Tibial nerve (tissue), 3 donors: ENCODE results near the gene SMIM17.

Source experiments
- POLR2A ChIP-seq, 2 donors: fragments of 450-650 bp; IDR thresholded peaks; one replicate each; pipeline ENCODE4 v1.6.1; 2017; ENCODE audit warnings: antibody characterized with exemption in 2 of 2, mild to moderate bottlenecking in 2 of 2, moderate library complexity in 2 of 2
- TF ChIP-seq, protein P1 (sequence below), 5 experiments: fragments of 200-600 bp in 3 of 5; fragments of 450-650 bp in 2 of 5; sonication (generic) in 3 of 5; IDR thresholded peaks; one replicate each; pipeline ENCODE4 v1.5.1; 2016 to 2019; ENCODE audit warnings: antibody characterized with exemption in 5 of 5, mild to moderate bottlenecking in 3 of 5, moderate library complexity in 2 of 5

DNA sequence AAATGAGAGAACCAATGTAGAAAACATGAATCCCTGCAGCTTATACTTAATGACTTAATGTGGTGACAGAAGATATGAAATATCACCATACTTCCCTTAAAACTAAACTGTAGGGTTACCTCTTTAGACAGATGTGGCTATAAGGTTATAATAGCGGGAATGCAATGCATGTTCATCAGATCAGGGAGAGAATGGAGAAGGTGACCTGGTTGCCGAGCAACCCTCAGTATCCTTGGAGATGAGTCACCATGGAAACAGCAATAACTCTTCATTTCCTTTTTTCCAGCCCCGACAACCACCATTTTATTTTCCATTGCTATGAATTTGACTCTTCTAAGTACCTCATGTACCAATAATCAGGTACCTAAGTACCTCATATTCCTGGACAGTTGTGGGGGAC is 56.6 kb downstream of the SMIM17 start:
- TF ChIP-seq, protein P1, sequence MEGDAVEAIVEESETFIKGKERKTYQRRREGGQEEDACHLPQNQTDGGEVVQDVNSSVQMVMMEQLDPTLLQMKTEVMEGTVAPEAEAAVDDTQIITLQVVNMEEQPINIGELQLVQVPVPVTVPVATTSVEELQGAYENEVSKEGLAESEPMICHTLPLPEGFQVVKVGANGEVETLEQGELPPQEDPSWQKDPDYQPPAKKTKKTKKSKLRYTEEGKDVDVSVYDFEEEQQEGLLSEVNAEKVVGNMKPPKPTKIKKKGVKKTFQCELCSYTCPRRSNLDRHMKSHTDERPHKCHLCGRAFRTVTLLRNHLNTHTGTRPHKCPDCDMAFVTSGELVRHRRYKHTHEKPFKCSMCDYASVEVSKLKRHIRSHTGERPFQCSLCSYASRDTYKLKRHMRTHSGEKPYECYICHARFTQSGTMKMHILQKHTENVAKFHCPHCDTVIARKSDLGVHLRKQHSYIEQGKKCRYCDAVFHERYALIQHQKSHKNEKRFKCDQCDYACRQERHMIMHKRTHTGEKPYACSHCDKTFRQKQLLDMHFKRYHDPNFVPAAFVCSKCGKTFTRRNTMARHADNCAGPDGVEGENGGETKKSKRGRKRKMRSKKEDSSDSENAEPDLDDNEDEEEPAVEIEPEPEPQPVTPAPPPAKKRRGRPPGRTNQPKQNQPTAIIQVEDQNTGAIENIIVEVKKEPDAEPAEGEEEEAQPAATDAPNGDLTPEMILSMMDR (IDR thresholded peaks at IDR 0.05) = no peak
- no peak for TF ChIP-seq POLR2A (IDR thresholded peaks at IDR 0.05)
